Stimulated activated CD4-positive, alpha-beta T cell treated with anti-CD3 and anti-CD28 coated beads, Interleukin-2, amount 100 ng/mL, for 48 hours (primary cell): ENCODE data around the gene SCD5.
A peak's percentile ranks its signal among the peaks of the same experiment; 100 is the strongest.
"Not testable (repeated sequence)": the region's sequence is repeated elsewhere in the genome, so short reads cannot be mapped to it uniquely, and the experiment has no call there.

ENCODE experiments used
- DNase-seq, 2 donors: peaks; one replicate each; pipeline ENCODE4 v3.0.0-alpha.2; 2020

SCD5 gene

DNA sequence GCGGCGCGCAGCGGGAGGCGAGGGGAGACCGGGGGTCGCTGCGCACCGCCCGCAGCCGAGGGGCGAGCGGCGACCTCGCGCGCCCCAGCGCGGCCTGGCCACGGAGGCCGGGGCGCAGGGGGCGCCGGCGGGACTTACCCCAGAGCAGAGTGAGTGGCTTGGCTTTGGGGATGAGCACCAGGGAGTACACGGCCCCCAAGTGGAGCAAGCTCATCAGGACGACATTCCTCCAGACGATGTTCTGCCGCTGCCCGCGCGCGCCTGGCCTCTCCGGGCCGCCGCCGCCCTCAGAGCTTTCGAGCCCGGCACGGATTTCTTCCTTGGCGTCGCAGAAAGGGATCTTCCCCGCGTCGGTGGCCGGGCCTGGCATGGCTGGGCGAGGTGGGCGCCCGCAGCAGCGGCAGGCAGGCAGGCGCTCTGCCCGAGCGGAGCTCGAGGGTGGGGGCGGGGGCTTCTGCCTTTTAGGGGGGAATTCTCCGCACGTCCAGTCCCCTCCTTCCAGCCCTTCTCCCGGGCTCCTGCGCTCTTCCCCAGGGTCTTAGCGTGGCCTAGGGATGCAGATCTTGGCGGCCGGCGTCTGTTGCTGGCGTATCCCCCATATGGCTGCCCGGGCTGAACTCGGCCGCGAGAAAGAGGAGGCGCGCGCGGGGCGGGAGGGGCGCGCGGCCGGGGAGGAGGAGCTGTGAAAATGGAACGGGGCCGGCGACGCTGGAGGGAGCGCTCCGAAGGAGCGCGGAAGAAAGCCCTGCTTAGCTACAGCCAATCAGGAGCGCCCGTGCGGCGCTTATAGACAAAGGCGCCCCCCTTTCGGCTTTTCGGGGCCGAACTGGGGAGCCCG is at the start of gene SCD5:
TSS of gene SCD5 (minus strand) at position 629 of the 838 bp plus-strand sequence. CDS start at position 370, 259 bp downstream.
- DNase-seq: peak; percentile 28 to 46

DNA sequence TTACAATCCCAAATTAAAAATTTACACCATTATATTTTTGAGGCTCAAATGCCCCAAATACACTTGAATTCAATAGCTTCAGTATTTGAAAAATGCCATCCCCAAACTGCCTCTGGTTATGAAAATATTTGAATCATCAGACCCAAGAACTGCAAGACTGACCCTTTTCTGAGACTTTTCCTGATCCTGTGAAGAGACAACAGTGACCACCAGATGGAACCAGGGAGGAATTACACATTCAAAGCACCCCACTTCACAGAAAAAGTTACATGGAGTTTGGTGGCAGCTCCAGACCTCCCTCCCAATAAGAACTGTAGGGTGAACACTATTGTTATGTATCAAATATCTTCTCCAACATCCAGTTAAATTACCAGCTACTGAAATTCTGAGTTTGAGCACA is 44.0 kb upstream of the SCD5 start:
- no peak for DNase-seq

DNA sequence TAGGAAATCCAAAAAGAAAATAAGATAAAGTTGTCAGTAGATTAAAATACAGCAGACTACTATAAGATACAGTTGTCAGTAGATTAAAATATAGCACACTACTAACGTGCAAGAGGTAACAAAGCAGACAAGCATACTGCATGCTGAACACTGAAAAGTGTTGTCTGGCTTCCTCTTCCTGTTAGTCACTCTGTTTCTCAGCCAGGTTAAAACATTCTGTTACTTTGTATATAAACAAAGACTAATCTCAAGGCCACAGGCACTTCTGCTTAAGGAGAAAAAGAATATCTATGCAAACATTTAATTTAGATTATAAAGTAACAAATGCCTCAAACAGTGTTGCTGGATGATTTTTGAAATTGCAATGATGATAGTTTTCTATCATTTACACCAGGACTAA is 41.0 kb upstream of the SCD5 start:
- DNase-seq: no peak

DNA sequence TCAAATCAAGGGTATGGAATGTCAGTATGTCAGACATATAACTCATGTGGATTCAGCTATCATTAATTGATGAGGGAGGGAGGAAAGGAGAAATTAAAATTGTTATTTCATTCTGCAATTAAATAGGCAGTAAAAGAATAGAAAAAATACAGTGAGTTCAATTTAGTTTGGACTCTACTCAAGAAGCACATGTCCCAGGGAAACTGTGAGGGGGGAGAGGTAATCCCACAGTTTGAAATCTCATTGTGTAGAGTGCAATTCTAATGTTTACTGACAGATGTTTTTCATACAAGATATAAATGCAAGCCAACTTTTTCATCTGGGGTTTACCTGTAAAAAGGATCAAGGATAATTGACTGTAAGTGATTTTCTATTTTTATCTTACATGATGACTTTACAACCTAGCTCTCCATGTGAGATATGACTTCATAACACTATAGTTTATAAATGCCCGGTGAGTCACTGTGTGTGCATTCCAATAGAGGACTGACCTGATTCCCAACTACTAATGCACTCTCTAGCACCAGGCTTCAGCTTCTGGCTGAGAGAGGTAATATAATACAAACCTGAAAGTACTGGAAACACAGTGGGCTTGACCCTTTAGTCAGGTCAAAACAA is 35.2 kb upstream of the SCD5 start:
- no peak for DNase-seq

DNA sequence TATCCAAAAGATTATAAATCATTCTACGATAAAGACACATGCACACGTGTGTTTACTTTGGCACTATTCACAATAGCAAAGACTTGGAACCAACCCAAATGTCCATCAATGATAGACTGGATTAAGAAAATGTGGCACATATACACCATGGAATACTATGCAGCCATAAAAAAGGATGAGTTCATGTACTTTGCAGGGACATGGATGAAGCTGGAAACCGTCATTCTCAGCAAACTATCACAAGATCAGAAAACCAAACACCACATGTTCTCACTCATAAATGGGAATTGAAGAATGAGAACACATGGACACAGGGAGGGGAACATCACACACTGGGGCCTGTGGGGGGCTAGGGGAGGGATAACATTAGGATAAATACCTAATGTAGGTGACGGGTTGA is 34.5 kb upstream of the SCD5 start:
- DNase-seq: not testable (repeated sequence)

DNA sequence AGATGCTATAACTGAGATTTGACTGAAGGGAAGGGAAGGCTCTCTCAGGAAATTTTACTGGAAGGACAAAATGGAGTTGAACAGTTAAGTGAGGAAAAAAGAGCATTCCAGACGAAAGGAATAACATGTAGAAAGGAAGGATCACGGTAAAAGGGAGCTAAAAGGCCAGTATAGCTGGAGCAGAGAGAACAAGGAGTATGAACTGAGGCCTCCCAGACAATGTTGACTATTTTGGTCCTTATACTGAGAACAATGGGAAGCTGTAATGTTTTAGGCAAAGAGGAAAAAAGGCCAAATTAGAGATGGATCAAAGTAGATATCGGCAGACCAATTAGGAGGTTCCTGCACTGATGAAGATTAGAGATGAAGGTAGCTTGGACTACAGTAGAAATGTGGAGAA is 26.8 kb upstream of the SCD5 start:
- DNase-seq: no peak

DNA sequence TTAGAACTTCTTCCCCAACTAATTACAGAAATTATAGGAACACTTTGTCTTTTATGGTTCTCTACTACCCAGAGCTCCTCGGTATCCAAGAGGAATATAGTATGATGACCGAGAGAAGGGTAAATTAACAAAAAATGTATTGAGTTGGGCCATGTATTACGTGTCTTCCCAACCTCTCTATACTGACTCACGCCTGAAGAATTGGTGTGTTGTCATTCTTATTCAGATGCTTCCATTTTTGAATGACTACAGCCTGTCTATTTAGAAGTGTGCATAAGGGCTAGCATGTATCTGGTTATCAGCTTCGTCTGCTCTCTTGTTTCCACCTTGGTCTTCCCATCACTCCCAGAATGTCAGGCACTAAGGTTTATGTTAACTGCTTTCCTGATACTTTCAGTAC is 24.5 kb upstream of the SCD5 start:
- no peak for DNase-seq

DNA sequence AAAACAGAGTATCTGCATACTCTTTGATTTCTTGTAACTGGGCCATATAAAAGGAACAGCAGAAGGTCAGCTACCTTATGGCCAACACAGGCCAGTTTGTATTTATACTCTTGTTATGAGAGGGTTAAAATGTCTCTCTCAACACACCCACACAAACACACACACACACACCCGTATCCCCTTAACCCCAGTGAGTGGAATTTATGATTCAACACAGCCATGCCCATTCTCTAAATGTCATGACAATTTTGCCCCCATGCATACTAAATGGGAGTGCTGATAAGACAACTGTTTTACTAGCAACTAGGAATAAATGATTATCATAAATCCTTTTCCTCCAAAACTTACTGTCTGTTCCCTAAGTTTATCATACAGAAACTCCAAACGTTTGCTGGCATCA is 22.1 kb upstream of the SCD5 start:
- DNase-seq: no peak

DNA sequence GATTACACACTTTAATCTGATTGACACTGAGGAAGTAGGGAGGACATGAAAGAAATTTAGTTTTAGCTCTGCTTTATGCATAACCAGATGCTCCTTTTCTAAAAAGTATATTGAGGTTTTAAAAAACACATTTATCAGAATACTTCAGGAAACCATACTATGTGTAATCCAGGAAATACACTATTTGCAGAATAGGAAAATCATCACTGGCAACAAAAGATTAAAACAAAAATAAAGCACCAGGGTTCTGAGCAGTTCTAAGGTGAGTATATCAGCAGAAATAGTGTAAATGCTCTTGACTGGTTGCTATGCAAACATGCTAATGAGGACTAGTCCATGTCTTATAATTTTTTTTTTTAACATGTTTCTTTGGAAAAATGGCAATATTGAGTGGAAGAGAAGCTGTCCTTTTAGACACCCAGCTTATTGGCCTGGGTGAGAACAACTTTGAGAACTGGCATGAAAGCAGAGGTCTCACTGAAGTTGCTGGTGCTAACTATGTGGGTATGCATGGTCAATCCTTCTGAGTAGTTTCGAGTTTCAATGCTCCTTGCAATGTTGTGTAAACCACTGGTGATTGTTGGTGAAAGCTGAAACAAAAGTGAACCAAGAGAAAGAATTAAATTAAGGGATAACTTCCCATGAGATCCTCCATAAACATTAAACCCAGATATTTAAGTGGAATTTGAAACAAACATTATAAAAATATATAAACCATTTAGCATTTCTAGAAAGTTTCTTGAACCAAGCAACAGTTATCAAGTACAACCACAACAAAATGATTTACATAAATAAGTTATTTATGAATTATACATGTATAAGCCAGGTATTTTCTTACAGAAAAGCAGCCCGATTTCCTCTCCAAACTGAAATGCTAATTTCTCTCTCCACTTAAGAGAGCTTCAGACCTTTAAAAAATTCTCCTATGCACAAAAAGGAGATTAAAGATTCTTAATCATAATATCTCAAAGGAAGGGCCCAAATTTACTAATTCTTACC is 20.4 kb upstream of the SCD5 start:
- no peak for DNase-seq

DNA sequence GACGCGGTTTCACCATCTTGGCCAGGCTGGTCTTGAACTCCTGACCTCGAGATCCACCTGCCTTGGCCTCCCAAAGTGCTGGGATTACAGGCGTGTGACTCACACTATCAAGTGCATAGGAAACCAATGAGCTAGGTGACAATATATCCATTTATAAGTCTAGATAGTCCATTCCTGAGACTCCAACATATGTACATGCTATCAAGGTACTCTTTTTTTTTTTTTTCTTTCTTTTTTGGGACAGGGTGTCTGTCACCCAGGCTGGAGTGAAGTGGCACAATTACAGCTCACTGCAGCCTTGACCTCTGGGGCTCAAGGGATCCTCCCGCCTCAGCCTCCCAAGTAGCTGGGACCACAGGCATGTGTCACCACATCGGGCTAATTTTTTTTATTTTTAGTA is 18.3 kb upstream of the SCD5 start:
- DNase-seq: not testable (repeated sequence)

DNA sequence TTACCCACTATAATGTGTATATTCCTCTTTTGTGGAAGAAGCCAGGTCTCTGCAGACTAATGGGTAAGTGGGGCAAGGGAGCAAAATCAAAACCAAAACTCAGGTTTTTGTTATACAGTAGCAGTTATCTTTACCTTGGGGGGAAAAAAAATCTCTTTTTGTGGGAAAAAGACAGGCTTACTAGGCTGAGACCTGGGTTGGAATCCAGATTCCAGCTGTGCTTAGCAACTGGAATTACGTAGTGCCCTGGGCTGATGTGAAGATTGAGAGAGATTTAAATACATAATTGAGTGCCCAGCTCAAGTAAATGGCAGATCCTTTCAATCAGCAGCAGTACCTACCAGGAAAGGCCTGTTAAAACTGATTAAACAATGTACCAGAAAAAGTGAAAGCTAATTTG is 15.4 kb upstream of the SCD5 start:
- DNase-seq: no peak

DNA sequence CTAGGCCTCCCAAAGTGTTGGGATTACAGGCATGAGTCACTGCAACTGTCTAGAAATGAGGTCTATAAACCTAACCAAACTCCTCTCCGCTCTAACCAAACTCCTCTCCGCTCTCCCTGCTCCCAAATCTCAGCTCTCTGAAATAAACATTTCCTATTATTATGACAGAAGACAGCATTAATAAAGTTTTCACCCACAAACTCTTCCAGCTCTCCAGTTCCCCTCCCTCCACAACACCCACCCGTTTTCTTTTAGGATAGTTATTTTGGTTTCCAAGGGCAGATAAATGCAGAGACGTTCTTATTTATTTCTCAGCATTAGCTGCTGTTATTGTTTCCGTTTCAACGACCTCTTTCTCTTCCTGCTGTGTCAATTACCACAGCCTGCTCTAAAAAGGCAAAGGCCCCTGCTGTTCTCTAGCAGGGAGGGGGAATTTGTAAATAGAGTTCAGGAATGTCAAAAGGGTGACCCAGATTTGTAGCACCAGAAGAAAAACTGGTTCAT is 13.3 kb upstream of the SCD5 start:
- no peak for DNase-seq

DNA sequence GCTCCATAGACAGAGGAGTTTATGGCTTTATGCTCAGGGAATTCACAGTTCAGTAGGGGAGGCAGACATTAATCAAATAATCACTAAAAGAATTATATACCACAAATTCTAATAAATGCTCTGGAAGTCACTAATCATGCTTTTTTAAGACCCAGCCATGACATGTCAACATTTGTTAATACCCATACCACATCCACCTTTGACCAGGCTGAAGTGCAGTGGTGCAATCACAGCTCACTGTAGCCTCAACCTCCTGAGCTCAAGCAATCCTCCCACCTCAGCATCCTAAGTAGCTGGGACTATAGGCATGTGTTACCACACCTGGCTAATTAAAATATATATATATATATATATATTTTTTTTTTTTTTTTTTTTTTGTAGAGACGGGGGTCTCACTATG is 12.8 kb upstream of the SCD5 start:
- no peak for DNase-seq

DNA sequence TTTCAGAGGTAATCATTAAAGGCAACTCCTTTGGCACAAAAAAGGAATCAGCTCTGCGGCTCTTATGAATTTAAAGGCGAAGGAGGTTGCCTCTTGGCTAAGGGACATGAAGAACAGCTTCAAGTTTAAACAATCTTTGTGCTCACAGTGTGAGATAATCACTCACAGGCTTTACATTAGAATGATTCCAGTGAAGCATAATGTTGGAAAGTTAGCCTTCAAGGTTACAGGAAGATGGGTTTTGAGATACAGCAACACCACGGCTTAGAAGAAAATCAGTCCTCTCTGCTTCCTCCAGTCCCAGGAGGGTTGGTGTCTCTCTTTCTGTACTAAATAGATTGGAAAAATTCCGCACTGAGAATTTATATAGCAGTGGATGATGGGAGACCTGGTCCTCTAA is 11.6 kb upstream of the SCD5 start:
- DNase-seq: no peak

DNA sequence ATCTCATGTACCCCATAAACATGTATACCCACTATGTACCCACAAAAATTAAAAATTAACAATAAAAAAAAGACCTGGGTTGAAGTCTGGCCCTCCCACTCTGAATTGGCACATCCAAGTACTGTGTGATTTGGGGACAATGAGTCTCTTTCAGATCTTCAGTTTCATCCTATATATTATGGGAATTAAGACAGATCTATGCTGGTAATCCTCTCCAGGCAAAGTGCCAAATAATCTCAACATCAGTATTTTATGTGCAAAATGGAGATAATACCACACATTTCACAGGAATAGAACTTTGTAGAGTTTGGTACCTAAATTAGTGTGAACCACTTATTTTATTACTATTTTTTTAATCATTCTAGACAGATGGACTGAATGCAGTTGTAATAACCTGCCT is 11.0 kb upstream of the SCD5 start:
- no peak for DNase-seq

DNA sequence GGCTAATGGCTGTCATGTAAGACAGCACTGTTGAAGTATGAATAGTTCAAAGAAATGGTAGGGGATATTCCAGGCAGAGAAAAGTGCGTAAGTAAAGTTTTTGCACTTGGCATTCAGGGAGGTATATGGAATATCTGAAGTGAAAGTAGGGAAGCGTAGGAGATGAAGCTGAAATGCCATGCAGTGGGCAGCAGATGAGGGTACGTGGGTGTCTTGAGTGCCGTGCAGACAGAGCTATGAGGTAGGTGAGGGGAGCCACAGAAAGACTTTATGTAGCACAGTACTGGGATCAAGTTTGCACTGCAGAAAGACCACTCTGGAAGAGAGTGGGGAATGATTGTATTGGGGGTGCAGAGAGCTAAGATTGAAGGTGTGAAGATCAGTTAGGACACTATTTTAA is 5.2 kb upstream of the SCD5 start:
- no peak for DNase-seq

DNA sequence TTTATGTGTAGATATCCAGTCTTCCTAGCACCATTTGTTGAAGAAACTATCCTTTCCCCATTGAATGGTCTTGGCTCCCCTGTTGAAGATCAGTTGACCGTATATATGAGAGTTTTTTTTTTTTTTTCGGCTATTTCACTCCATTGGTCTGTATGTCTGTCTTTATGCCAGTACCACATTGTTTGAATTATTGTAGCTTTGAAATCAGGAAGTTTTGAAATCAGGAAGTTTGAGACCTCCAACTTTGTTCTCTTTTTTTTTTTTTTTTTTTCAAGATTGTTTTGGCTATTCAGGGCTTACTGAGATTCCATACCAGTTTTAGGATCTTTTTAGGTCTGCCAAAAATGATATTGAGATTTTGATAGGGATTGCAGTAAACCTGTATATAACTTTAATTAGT is 4.3 kb upstream of the SCD5 start:
- no peak for DNase-seq

DNA sequence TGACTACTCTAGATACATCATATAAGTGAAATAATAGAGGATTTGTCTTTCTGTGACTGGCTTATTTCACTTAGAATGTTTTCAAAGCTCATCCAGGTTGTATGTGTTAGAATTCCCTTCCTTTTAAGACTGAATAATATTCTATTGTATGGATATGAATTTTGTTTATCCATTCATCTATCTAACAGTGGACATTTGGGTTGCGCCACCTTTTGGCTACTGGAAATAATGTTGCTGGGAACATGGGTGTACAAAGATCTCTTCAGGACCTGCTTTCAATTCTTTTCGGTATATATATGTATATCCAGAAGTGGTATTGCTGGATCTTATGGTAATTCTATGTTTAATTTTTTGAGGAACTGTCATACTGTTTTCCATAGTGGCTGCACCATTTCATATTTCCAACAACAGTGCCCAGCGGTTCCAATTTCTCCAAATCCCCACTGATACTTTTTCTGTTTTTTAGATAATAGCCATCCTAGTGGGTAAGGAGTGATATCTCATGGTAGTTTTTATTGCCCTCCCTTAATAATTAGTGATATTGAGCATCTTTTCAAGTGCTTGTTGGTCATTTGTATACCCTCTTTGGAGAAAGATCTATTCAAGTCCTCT is 3.4 kb upstream of the SCD5 start:
- DNase-seq: no peak

DNA sequence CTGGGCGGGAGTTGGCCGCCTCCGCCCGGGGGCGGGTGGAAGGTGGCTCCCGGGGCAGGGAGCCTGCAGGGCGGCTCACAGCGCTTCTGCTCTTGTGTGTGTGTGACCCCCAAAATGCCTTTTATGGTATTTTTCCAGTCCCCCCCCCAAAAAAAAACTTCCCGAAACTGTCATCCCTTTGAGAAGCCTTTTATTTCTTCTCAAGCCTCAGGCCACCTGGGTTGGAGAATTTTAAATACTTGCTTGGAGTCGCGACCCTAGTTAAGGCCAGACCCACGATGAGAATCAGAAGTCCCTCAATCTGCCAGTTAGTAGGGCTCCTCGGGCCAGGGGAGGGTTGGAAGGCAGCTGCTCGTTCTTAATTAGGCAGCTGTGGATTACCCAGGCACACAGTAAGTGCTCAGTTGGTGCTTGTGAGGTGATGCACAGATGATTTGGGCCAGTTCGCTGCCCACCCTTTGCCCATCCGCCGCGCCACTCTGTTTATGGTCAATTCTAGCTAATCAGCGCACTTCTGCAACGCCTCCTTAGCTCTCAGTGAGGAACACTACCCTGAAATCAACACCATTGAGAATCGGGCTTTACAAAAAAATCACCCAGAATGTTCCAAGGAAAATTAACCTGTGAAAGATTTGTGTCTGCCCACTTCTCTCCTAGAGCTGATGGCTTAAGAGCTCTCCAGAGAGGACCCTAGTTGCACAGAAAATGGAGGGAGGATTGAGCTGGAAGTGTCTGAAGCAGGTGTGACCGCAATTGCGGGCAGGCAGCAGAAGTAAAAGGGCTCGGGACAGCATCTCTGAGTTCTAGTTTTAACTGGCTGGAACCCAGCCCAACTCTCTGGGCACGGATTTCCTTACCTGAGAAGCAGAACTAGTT is 648 bp upstream of the SCD5 start:
- no peak for DNase-seq

DNA sequence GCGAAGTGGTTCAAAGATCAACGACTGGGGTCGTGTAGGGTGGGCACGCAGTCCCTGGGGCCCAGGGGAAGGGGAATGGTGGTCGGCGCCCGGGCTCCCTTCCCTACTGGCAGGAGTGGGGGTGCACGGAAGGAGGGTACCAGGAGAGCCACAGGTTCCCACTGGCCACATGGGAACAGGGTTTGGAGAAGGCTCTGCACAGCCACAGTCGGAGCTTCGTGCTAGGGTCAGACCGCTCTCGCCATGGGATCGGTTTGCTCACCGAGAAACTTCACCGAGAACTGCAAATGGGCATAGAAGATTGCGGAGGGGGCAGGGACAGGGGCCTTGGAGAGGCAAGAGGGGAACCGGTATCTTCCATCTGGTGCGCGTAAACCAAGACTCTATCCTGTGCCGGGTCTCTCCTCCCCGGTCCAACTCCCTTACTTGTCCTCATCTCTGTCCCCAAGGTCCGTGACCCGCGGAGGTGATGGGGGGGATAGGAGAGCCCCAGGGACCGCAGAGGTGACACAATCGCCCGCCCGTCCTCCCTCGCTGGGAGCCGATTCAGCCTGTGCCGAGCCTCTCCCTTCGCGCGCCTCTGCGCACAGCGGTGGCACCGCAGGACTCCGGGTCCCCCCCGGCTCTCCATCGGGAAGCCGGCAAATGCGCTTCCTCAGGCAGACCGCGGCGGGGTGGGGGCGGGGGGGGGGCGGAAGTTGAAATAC is 1.0 kb downstream of the SCD5 start:
- DNase-seq: no peak

DNA sequence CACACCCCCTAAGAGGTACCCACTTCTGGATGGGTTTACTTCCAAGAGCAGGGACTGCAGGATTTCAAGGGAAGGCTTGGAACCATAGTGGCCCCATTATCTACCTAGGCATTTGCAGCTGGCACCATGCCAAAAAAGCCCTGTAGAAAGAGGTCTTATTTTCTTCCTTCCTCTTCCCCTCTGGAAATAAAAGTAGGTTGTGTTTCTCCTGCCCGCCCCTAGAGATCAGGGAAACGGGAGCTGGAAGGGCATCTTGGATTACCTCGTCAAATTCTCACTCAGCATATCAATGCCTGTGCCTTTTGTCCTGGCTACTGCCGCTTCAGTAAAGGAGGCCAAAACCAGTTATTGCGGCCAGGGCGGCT is 1.6 kb downstream of the SCD5 start:
- no peak for DNase-seq
